ENCODE data around the gene TANGO6. TPM values are rescaled to one million over a fixed set of nuclear protein-coding genes. Genes with fewer than 3 reads are reported as not detected.

The TANGO6 gene
- total and polyA plus RNA-seq, 9 donors: 4.7 to 27.8 (median 15.5) TPM

- Histone ChIP-seq H3K27me3 (no peaks in the 10 kb centered on the region), H3K27ac (no peak overlapping the region), H3K4me1 (ENCODE audit: insufficient read depth) (peaks cover 12% of the 10 kb centered on the region), H3K4me3 (no peak overlapping the region), H3K36me3 (no peaks in the 10 kb centered on the region), H3K9me3 (no peaks in the 10 kb centered on the region)
- intact Hi-C loops (cut with DNase I): no loop called here
- WGBS, 3 donors: 87 to 96% (median 90%) methylated on average over 6 of the region's 6 CpGs
- TF ChIP-seq EP300 (IDR thresholded peaks at IDR 0.05) (no peak), CTCF (IDR thresholded peaks at IDR 0.05) (no peak), POLR2A (IDR thresholded peaks at IDR 0.05) (no peak)
- peak in 1 of 5 donors; percentile 13 for DNase-seq
Measured at GRCh38 chr16:69111216-69111875, 268.0 kb downstream of the TANGO6 start.

- Histone ChIP-seq H3K9me3 (no peaks in the 10 kb centered on the region), H3K4me1 (ENCODE audit: insufficient read depth) (peaks cover 7% of the 10 kb centered on the region), H3K27me3 (no peaks in the 10 kb centered on the region), H3K36me3 (no peaks in the 10 kb centered on the region), H3K27ac (no peak overlapping the region), H3K4me3 (no peak overlapping the region)
- DNase-seq: peak in 1 of 5 donors; percentile 21
- intact Hi-C loops (cut with DNase I): no loop called here
- TF ChIP-seq CTCF (IDR thresholded peaks at IDR 0.05): no peak
- TF ChIP-seq EP300 (IDR thresholded peaks at IDR 0.05): no peak
- TF ChIP-seq POLR2A (IDR thresholded peaks at IDR 0.05): no peak
- 86 to 91% (median 86%) methylated on average over 5 of the region's 5 CpGs for WGBS, 3 donors
Measured at GRCh38 chr16:69111876-69112230, 268.5 kb downstream of the TANGO6 start.

GRCh38 chr16:69112285-69113129, 269.2 kb downstream of the TANGO6 start:
- Histone ChIP-seq H3K4me1 (ENCODE audit: insufficient read depth) (peaks cover 2% of the 10 kb centered on the region), H3K27ac (no peak overlapping the region), H3K4me3 (no peak overlapping the region), H3K36me3 (no peaks in the 10 kb centered on the region), H3K27me3 (no peaks in the 10 kb centered on the region), H3K9me3 (no peaks in the 10 kb centered on the region)
- peak in 1 of 5 donors; percentile 44 for DNase-seq
- TF ChIP-seq EP300 (IDR thresholded peaks at IDR 0.05) (no peak), POLR2A (IDR thresholded peaks at IDR 0.05) (no peak), CTCF (IDR thresholded peaks at IDR 0.05) (no peak)
- intact Hi-C loops (cut with DNase I): no loop called here
- 60 to 62% (median 62%) methylated on average over 6 of the region's 6 CpGs for WGBS, 3 donors

GRCh38 chr16:69113216-69113615, 269.9 kb downstream of the TANGO6 start:
- Histone ChIP-seq H3K36me3 (no peaks in the 10 kb centered on the region), H3K4me3 (no peak overlapping the region), H3K27ac (no peak overlapping the region), H3K9me3 (no peaks in the 10 kb centered on the region), H3K4me1 (ENCODE audit: insufficient read depth) (no peaks in the 10 kb centered on the region), H3K27me3 (no peaks in the 10 kb centered on the region)
- TF ChIP-seq POLR2A (IDR thresholded peaks at IDR 0.05): no peak
- TF ChIP-seq CTCF (IDR thresholded peaks at IDR 0.05): no peak
- TF ChIP-seq EP300 (IDR thresholded peaks at IDR 0.05): no peak
- intact Hi-C loops (cut with DNase I): no loop called here
- peak in 1 of 5 donors; percentile 18 for DNase-seq
- 81 to 85% (median 81%) methylated on average over 7 of the region's 7 CpGs for WGBS, 3 donors

Measured in ovary (tissue), 9 donors.